Testis (tissue), 3 donors: Measurements from ENCODE around the gene GHRHR. TPM values are rescaled to one million over a fixed set of nuclear protein-coding genes. Genes with fewer than 3 reads are reported as not detected.

Source experiments
- DNase-seq: peaks from one replicate; pipeline ENCODE4 v3.0.0-alpha.2; 2019
- H3K27ac ChIP-seq, 2 donors: fragments of 200-600 bp; sonication (generic); one replicate each; pipeline ENCODE4 v1.5.1; 2019
- H3K27me3 ChIP-seq: fragments of 200-600 bp; sonication (generic); one replicate; pipeline ENCODE4 v1.5.1; 2019
- H3K36me3 ChIP-seq: fragments of 200-600 bp; sonication (generic); one replicate; pipeline ENCODE4 v1.5.1; 2017; ENCODE audit warnings: low read depth; ENCODE audit errors: missing control alignments
- H3K4me1 ChIP-seq: fragments of 200-600 bp; sonication (generic); one replicate; pipeline ENCODE4 v1.5.1; 2019
- H3K4me3 ChIP-seq, 2 donors: fragments of 200-600 bp; sonication (generic); one replicate each; pipeline ENCODE4 v1.5.1; 2017 to 2019
- H3K9me3 ChIP-seq: fragments of 200-600 bp; sonication (generic); one replicate; pipeline ENCODE4 v1.5.1; 2017
- CTCF ChIP-seq, 3 experiments: fragments of 450-650 bp in 2 of 3; fragments of 200-600 bp in 1 of 3; sonication (generic) in 1 of 3; IDR thresholded peaks; one replicate each; pipeline ENCODE4 v1.5.1; 2016 to 2019; ENCODE audit warnings: antibody characterized with exemption in 3 of 3, mild to moderate bottlenecking in 2 of 3, moderate library complexity in 1 of 3
- POLR2A ChIP-seq: fragments of 450-650 bp; IDR thresholded peaks from one replicate; pipeline ENCODE4 v1.6.1; 2017; ENCODE audit warnings: antibody characterized with exemption, mild to moderate bottlenecking, moderate library complexity
- WGBS, 2 donors: methylation state at CpG; one replicate each; pipeline ENCODE4 v1.1.5; 2018; 5-methylcytosine and 5-hydroxymethylcytosine counted together
- intact Hi-C: fragments of 100-400 bp; cut with DNase I; formaldehyde crosslinking; loops from one replicate; pipeline ENCODE4 v1.15.1; 2023; ENCODE audit warnings: low total_unique reads
- polyA plus RNA-seq: library from polyadenylated mRNA; stranded (reverse); fragments of 350-450 nt; fragmentation: Illumina TruSeq; extraction: RNeasy Lipid Tissue Mini Kit (QIAGEN cat#74804); gene quantifications from one replicate; pipeline ENCODE4 v1.2.3, GENCODE V29; 2014; ENCODE audit warnings: low read depth, low replicate concordance; ENCODE audit not compliant: insufficient read depth
- total RNA-seq, 2 donors: library from RNA; depleted of rRNA; stranded (reverse); fragments of >200 nt; gene quantifications; one replicate each; pipeline ENCODE4 v1.2.3, GENCODE V29; 2016

GHRHR gene
- total and polyA plus RNA-seq, 3 donors from 2014 or later = 1.4 to 3.6 (median 2.1) TPM

GRCh38 chr7:30934225-30934624, 29.5 kb upstream of the GHRHR start:
- TF ChIP-seq CTCF (IDR thresholded peaks at IDR 0.05) (no peak), POLR2A (no peak)
- Histone ChIP-seq H3K27me3 (no peaks in the 10 kb centered on the region), H3K4me1 (no peaks in the 10 kb centered on the region), H3K27ac (no peak overlapping the region), H3K9me3 (no peaks in the 10 kb centered on the region), H3K36me3 (no peaks in the 10 kb centered on the region), H3K4me3 (no peak overlapping the region)
- intact Hi-C loops = no loop called here
- no peak for DNase-seq
- 86 to 94% methylated on average over 5 of the region's 5 CpGs for WGBS, 2 donors

DNA sequence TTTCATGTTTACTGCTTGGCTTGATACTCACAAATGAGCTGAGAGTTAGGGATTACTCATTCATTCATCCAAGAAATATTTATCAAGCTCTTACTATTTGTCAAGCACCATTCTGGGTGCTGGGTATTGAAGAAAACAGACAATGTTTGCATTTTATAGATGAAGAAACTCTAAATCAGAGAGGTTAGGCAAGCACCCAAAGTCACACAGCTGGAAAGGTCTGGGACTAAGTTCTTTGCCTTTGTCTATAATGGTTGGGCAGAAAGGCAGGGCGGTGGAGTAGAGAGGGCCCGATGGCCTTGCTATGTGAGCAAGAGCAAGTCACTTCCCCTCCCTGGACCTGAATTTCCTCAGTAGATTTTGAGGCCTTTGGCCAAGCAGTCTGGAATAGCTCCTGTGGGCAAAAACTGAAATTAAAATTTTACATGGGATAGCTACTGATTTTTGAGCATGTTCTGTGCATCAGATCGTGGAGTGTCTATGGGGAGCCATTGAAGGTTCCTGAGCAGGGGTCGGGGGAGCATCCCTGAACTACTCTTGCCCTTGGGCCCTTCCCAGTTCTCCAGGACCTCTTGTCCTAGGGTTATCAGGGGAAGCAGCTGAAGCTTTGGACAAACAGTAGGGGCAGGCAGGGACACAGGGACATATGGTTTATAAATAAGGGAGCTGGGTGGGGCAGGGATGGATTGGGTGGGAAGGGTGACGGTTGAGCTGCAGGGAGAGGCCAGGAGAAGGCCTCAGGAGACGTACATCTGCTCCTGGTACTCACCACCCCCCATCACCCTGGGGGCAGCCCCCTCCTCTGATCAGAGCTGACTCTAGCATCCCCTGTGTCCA, 28.8 kb upstream of the GHRHR start:
- H3K27ac ChIP-seq = no peak overlapping the region
- H3K4me3 ChIP-seq = no peak overlapping the region
- no peaks in the 10 kb centered on the region for H3K27me3 ChIP-seq
- H3K4me1 ChIP-seq = no peaks in the 10 kb centered on the region
- 82% methylated on average over 6 of the region's 6 CpGs for WGBS, 2 donors
- DNase-seq = no peak
- H3K9me3 ChIP-seq = no peaks in the 10 kb centered on the region
- TF ChIP-seq CTCF (IDR thresholded peaks at IDR 0.05) (no peak), POLR2A (no peak)
- intact Hi-C loops = no loop called here
- no peaks in the 10 kb centered on the region for H3K36me3 ChIP-seq

- Histone ChIP-seq H3K9me3 (no peaks in the 10 kb centered on the region), H3K4me1 (no peaks in the 10 kb centered on the region), H3K27me3 (no peaks in the 10 kb centered on the region), H3K4me3 (no peak overlapping the region), H3K36me3 (no peaks in the 10 kb centered on the region), H3K27ac (no peak overlapping the region)
- intact Hi-C loops = no loop called here
- DNase-seq = no peak
- WGBS, 2 donors = 91 to 96% methylated on average over 3 of the region's 3 CpGs
- no peak for TF ChIP-seq CTCF (IDR thresholded peaks at IDR 0.05)
- TF ChIP-seq POLR2A = no peak
These were observed 28.2 kb upstream of the GHRHR start for GRCh38 chr7:30935569-30935877.

GRCh38 chr7:30936650-30937245, 27.0 kb upstream of the GHRHR start:
- no peak for TF ChIP-seq POLR2A
- no peak for TF ChIP-seq CTCF (IDR thresholded peaks at IDR 0.05)
- H3K4me1 ChIP-seq = no peaks in the 10 kb centered on the region
- no peaks in the 10 kb centered on the region for H3K9me3 ChIP-seq
- H3K27me3 ChIP-seq = no peaks in the 10 kb centered on the region
- no peak overlapping the region for H3K27ac ChIP-seq
- no peak for DNase-seq
- H3K4me3 ChIP-seq = no peak overlapping the region
- H3K36me3 ChIP-seq = no peaks in the 10 kb centered on the region
- intact Hi-C loops = no loop called here

DNA sequence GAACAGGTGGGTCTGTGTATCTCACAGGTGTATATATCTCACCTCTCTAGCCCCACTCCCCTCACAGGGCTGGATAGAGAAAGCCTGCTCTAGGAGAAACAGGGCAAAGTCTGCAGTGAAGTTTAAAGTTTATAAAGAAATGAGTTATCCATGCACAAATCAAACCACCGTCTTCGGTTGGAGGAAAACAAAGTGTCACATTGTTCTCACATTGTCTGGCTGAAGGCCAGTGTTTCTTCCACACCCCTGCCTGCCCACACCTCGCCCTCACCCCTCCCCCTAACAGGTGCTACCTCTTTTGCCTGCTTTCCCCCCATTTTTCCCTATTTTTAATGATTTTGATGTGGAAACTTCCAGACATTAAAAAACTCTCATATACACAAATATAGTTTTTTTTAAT, 26.3 kb upstream of the GHRHR start:
- no peak for DNase-seq
- Histone ChIP-seq H3K27me3 (no peaks in the 10 kb centered on the region), H3K4me1 (no peaks in the 10 kb centered on the region), H3K27ac (no peak overlapping the region), H3K4me3 (no peak overlapping the region), H3K36me3 (no peaks in the 10 kb centered on the region), H3K9me3 (no peaks in the 10 kb centered on the region)
- TF ChIP-seq POLR2A (no peak), CTCF (IDR thresholded peaks at IDR 0.05) (no peak)
- intact Hi-C loops = no loop called here
- 37 to 41% methylated on average over 3 of the region's 3 CpGs for WGBS, 2 donors
